Kidney glomerular epithelial cell (primary cell): ENCODE measurements around the gene GALNTL6.
"Not testable (repeated sequence)": the region's sequence is repeated elsewhere in the genome, so short reads cannot be mapped to it uniquely, and the experiment has no call there.

ENCODE experiments used
- DNase-seq: peaks from one replicate; lab custom pipeline; 2025; lab: John Stamatoyannopoulos, UW

The GALNTL6 gene

DNA sequence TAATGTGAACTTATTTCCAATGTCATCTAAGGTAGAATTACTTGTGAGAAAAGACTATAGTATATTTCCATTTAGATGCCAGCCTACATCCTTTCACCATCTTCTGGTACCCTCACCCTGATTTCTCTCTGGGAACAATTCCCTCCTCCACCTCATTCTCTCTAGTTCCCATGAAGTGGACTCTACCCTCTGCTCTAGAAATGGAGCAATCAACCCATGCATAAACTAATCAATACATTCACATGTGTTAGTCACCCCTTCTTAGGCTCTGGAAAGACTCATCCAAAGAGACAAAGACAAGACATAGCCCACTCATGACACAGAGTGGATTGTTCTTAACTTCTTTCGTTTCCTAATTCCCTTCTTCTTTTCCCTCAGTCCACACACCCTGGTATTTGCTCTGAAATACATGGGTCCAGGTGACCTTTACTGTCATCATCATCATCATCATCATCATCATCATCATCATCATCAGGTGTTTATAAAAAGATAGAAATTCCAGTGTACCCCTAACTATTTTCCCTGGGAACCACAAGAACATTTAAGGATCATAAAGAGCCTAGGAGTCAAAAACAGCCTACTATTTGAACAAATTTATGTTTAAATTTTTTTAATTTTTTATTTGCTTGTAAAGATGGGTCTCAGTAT is 1056.5 kb downstream of the GALNTL6 start:
- DNase-seq, result no peak

GRCh38 chr4:172871381-172871780 is 1058.2 kb downstream of the GALNTL6 start:
- no peak for DNase-seq

GRCh38 chr4:172874944-172875343 is 1061.7 kb downstream of the GALNTL6 start:
- no peak for DNase-seq

GRCh38 chr4:172876394-172876793 is 1063.2 kb downstream of the GALNTL6 start:
- DNase-seq, result no peak

DNA sequence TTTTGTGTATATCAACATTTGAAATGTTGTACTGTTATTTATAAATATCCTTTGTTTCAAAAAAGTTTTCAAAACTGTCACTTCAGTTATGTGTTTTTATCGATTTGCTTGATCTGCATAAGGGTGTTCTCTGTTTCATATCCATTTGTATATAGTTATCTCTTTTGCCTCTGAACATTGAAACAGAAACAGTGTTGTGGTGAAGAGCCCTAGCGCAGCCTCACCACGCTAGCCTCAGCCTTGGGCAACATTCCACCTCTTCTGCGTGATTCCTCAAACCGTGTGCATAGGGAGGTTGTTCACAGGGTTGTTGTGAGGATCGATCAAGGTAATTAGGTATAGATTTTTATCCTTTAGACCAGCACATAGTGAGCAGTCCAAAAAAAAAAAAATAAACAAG is 1068.4 kb downstream of the GALNTL6 start:
- DNase-seq, result no peak

- not testable (repeated sequence) for DNase-seq
These were observed 1074.2 kb downstream of the GALNTL6 start for GRCh38 chr4:172887358-172887757.

DNA sequence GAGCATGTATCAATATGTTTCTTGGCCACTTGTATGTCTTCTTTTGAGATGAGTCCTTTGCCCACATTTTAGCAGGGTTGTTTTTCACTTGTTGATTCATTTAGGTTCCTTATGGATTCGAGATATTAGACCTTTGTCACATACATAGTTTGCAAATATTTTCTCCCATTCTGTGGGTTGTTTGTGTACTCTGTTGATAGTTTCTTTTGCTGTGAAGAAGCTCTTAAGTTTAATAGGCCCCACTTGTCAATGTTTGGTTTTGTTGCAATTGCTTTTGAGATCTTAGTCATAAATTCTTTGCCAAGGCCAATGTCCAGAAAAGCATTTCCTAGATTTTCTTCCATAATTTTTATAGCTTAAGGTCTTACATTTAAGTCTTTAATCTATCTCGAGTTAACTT is 1074.8 kb downstream of the GALNTL6 start:
- DNase-seq, result no peak

GRCh38 chr4:172892300-172892699 is 1079.1 kb downstream of the GALNTL6 start:
- peak; percentile 4 for DNase-seq

- no peak for DNase-seq
These were observed 1082.5 kb downstream of the GALNTL6 start for GRCh38 chr4:172895699-172896098.

- no peak for DNase-seq
These were observed 1083.8 kb downstream of the GALNTL6 start for GRCh38 chr4:172897046-172897445.

DNA sequence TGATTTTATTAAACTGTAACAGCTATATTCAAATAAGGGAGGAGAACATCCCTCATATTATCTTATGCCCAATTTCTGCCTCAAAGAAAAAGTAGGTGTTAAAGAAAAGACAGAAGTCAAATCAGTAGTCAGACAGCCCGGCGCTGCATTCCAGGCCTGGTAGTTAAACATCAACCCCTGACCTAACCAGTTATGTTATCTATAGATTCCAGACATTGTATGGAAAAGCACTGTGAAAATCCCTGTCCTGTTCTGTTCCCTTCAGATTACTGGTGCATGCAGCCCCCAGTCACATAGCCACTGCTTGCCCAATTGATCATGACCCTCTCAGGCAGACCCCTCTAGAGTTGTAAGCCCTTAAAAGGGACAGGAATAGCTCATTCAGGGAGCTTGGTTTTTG is 1085.5 kb downstream of the GALNTL6 start:
- DNase-seq, result no peak

DNA sequence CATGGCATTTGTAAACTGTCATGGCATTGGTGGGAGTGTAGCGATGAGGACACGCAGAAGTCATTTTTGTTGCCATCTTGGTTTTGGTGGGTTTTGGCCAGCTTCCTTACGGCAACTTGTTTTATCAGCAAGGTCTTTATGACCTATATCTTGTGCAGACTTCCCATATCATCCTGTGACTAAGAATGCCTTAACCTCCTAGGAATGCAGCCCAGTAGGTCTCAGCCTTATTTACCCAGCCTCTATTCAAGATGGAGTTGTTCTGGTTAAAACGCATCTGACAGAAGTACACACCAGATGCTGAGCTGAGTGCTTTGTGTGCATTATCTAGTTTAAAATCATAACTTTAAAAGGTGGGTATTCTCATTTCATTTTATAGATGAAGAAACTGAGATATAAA is 1086.7 kb downstream of the GALNTL6 start:
- no peak for DNase-seq

GRCh38 chr4:172900900-172901299 is 1087.7 kb downstream of the GALNTL6 start:
- no peak for DNase-seq

GRCh38 chr4:172912468-172912867 is 1099.3 kb downstream of the GALNTL6 start:
- not testable (repeated sequence) for DNase-seq

- not testable (repeated sequence) for DNase-seq
These were observed 1104.2 kb downstream of the GALNTL6 start for GRCh38 chr4:172917403-172917802.

DNA sequence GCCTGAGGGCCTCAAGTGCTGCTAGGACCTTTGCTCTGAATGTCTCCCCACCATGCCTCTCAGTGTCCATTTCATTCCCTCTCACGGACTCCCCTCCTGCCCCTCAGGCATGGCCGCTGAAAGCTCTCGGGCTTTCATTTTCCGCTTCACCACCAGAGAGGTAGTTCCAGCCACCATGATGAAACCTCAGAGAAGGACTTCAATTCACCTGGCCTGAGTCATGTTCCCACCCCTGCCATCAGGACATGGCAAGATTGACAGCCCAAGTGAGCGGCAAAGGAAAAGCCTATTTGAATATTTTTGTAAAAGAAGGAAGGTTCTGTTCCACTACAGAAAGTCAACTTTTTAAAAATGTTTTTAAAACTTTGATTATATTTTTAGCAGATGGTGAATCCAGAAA is 1106.1 kb downstream of the GALNTL6 start:
- DNase-seq, result no peak

DNA sequence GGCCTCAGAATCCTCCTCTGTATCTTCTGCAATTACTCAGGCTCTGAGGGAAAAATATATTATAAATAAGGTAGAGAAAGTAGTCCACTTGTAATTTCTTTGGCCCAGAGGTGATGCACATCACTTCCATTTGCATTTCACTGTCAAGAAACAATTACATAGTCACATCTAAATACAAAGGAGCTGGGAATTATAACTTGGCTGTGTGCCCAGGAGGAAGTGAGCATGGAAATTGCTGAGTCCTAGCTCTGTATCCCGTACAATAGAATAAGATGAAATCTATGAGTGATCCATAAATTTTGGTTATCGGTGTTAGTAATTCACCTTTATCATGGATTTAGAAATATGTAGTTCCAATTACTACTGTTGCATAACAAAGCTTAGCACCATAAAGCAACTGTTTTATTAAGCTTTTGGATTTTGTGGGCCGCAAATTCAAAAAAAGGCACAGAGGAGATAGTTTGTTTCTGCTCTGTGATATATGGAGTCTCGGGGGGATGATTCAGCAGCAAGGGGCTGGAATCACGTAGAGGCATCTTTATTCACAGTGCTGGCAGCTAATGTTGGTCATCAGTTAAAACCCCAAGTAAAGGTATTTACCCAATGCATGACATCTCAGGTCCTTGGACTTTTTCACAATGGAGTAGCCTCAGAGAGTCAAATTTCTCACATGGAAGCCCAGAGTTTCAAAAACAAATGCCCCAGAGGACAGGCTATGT is 1114.1 kb downstream of the GALNTL6 start:
- no peak for DNase-seq

DNA sequence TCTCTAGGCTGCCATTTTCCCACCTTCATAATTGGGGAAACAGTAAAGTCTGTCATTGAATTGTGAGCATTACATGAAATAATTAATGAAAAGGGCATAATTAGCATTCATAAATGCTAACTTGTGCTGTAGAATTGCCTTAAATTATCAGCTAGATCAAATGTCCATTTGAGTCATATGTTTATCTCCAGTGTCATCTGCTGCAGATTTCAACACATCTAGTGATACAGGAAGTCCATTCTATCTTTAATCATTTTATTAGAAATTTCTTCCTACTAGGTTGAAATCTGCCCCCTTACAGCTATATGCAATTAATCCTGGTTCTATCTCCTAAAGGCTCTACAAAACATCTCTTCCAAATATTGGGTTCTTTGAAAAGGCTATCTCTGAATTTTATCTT is 1115.1 kb downstream of the GALNTL6 start:
- no peak for DNase-seq

DNA sequence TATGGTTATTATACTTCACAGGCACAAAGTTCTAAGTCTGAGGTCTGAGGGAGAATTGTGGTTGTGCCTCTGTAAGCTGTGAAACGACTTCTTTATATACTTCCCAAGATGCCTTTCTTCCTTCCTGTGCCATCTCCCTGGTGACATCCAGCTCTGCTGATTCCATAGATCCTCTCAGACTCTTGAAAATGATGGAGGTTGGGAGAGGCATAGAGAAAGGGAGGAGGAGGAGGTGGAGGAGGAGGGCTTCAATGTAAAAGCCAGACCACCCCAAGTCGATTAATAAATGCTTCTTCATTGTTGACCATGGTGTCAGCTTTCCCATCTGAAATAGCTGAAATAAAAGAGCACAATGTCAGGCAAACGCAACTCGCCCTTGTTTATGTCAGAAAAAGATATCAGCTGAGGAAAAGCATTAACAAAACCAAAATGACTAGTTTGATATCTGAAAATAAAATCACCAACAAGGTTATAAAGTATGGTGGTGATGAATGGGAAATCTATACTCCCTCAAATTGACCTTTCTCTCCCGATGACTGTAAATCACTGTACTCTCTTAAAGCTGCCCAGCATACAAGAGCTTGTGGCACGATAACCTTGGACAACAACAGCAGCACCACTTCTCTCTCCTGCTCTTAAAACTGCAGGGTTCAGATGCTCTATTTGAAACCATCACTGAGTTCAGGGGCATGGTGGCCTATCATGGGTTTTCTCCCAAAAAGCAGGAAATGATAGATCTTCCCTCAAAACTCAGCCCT is 1125.0 kb downstream of the GALNTL6 start:
- DNase-seq, result no peak

GRCh38 chr4:172938870-172939269 is 1125.7 kb downstream of the GALNTL6 start:
- DNase-seq, result no peak

DNA sequence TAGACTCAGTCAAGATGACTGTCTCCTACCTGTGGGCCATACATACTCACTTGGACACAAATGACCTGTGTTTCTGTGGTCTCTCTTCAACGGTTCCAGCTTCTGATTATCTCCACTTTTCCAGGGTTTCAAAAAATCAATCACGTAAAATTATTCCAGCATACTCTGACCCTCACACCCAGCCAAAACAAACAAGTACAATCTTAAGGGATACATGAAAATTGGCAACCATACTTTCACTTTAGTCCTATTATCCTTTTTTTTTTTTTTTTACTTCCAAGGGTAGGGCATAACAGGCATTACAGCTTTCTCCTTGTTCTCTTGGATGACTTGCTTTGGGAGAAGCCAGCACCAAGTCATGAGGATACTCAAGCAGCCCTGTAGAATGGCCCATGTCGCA is 1129.6 kb downstream of the GALNTL6 start:
- no peak for DNase-seq

DNA sequence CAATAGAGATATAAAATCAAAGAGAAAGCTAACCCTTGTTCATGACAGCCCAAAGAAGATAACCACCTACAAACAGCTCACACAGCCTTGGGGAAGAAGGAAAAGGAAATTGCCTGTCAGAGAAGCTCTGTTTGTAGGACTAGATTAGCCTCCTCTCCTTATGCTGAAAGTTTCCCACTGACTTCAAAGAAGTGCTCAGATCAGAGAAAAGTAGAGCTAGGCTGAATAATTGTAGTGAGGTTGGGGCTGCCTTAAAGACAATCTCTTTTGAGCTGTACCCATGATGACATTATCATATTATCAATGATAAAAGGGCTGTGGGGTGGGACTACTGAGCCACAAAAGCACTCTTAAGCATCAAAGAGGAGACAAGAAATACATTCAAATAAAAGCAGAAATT is 1132.4 kb downstream of the GALNTL6 start:
- no peak for DNase-seq

DNA sequence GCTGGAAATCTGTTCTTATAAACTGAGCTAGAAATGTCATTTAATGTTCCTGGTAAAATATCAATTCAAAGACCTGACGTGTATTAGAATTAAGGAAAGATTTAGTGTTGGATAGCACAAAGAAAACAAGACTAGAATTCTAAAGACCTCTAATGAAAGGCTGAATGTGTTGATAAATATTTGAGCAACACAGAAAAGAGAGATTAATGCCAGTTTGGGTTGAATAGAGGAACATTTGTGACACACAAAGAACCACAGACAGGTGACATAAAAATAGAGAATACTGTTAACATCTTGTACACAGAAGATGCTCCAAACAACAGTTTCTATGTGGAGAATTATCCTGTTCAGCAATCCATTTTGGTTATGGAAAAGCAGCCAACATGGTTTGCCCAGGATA is 1133.3 kb downstream of the GALNTL6 start:
- no peak for DNase-seq
